ENCODE results near the gene HMGB2. TPM values are rescaled to one million over a fixed set of nuclear protein-coding genes. Genes with fewer than 3 reads are reported as not detected.

HMGB2 gene
- 100 to 1,000 TPM; 395 to 467 (median 445) TPM for polyA plus RNA-seq (ENCODE audit: insufficient read length in 3 of 3)

GRCh38 chr4:173334085-173334890 is at the start of gene HMGB2:
HMGB2 (minus strand) TSS chr4:173334358; CDS start chr4:173333649, 709 bp downstream.
- DNase-seq (ENCODE audit: low read depth in 3 of 3, low spot score in 2 of 3): peak; percentile 99 to 100 (median 99)

- no peak for DNase-seq (ENCODE audit: low read depth in 3 of 3, low spot score in 2 of 3)
Measured at GRCh38 chr4:173382349-173382748, 48.2 kb upstream of the HMGB2 start.

- DNase-seq (ENCODE audit: low read depth in 3 of 3, low spot score in 2 of 3): no peak
Measured at GRCh38 chr4:173381610-173382009, 47.5 kb upstream of the HMGB2 start.

GRCh38 chr4:173380987-173381386 is 46.8 kb upstream of the HMGB2 start:
- no peak for DNase-seq (ENCODE audit: low read depth in 3 of 3, low spot score in 2 of 3)

GRCh38 chr4:173379929-173380328 is 45.8 kb upstream of the HMGB2 start:
- no peak for DNase-seq (ENCODE audit: low read depth in 3 of 3, low spot score in 2 of 3)

- no peak for DNase-seq (ENCODE audit: low read depth in 3 of 3, low spot score in 2 of 3)
Measured at GRCh38 chr4:173374588-173374987, 40.4 kb upstream of the HMGB2 start.

- peak; percentile 36 to 68 (median 45) for DNase-seq (ENCODE audit: low read depth in 3 of 3, low spot score in 2 of 3)
Measured at GRCh38 chr4:173371292-173372192, 37.4 kb upstream of the HMGB2 start.

- peak; percentile 94 to 97 (median 96) for DNase-seq (ENCODE audit: low read depth in 3 of 3, low spot score in 2 of 3)
Measured at GRCh38 chr4:173370477-173371291, 36.5 kb upstream of the HMGB2 start, which contains the start of gene SAP30. SAP30 (plus strand) TSS chr4:173370954; CDS start chr4:173371183, 229 bp downstream.

- no peak for DNase-seq (ENCODE audit: low read depth in 3 of 3, low spot score in 2 of 3)
Measured at GRCh38 chr4:173370130-173370476, 35.9 kb upstream of the HMGB2 start.

- DNase-seq (ENCODE audit: low read depth in 3 of 3, low spot score in 2 of 3): no peak
Measured at GRCh38 chr4:173367946-173368345, 33.8 kb upstream of the HMGB2 start.

GRCh38 chr4:173367285-173367684 is 33.1 kb upstream of the HMGB2 start:
- no peak for DNase-seq (ENCODE audit: low read depth in 3 of 3, low spot score in 2 of 3)

GRCh38 chr4:173365359-173365996 is 31.3 kb upstream of the HMGB2 start:
- no peak for DNase-seq (ENCODE audit: low read depth in 3 of 3, low spot score in 2 of 3)

GRCh38 chr4:173362666-173363065 is 28.5 kb upstream of the HMGB2 start:
- DNase-seq (ENCODE audit: low read depth in 3 of 3, low spot score in 2 of 3): no peak

- no peak for DNase-seq (ENCODE audit: low read depth in 3 of 3, low spot score in 2 of 3)
Measured at GRCh38 chr4:173360587-173361221, 26.5 kb upstream of the HMGB2 start.

GRCh38 chr4:173357939-173358338 is 23.8 kb upstream of the HMGB2 start:
- no peak for DNase-seq (ENCODE audit: low read depth in 3 of 3, low spot score in 2 of 3)

- DNase-seq (ENCODE audit: low read depth in 3 of 3, low spot score in 2 of 3): no peak
Measured at GRCh38 chr4:173347467-173347866, 13.3 kb upstream of the HMGB2 start.

GRCh38 chr4:173346074-173346473 is 11.9 kb upstream of the HMGB2 start:
- no peak for DNase-seq (ENCODE audit: low read depth in 3 of 3, low spot score in 2 of 3)

GRCh38 chr4:173345648-173346047 is 11.5 kb upstream of the HMGB2 start:
- DNase-seq (ENCODE audit: low read depth in 3 of 3, low spot score in 2 of 3): no peak

GRCh38 chr4:173343832-173344397 is 9.8 kb upstream of the HMGB2 start:
- DNase-seq (ENCODE audit: low read depth in 3 of 3, low spot score in 2 of 3): no peak
